GM21423 (cell line): ENCODE measurements around the gene OPN1MW3.
"Not testable (repeated sequence)": the region's sequence is repeated elsewhere in the genome, so short reads cannot be mapped to it uniquely, and the experiment has no call there.

Experiments used
- ATAC-seq: cut with Tn5 transposase; IDR thresholded peaks from one replicate; pipeline ENCODE4 v1.9.1; 2021; ENCODE audit warnings: mild to moderate bottlenecking, moderate library complexity; ENCODE audit not compliant: unreplicated experiment

OPN1MW3 gene

DNA sequence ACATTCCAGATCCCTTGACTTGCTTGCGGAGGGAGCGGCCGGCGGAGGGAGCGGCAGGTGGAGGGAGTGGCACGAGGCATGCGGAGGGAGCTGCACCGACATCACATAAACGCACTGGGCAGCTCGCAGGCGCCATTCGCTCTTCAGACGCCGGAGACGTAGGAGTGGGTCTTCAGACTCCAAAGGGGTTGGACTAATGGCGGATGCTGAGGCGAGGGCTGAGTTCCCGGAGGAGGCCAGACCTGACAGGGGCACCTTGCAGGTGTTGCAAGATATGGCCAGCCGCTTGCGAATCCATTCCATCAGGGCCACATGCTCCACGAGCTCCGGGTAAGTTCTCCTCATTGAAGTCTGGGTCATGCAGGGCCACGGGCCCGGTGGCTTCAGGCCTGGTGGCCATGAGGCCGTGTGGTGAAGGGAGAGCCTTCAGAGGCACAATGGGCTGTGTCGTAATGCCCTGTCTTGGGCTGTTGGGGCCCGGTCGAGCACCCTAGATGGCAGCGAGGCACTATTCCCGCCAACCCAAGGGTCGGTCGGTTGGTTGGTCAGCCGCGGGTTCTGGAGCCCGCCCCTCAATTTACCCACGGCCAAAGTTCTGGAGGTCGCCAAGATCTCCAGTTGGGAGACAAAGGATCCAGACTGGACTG, 38.4 kb downstream of the OPN1MW3 start, which contains the start of gene TKTL1:
TKTL1 (plus strand) TSS at position 132 of the 647 bp plus-strand sequence; CDS start at position 197, 65 bp downstream.
- ATAC-seq, result no peak

DNA sequence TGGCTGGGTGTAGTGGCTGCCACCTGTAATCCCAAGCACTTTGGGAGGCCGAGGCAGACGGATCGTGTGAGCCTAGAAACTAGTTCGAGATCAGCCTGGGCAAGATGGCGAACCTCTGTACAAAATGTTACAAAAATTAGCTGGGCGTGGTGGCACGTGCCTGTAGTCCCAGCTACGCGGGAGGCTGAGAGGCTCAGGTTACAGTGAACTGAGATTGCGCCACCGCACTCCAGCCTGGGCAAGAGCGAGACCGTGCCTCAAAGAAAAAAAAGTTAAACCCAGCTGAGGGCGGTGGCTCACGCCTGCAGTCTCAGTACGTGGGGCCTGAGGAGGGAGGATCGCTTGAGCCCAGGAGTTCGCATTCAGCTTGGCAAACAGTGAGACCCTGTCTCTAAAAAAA, 39.3 kb downstream of the OPN1MW3 start:
- no peak for ATAC-seq

GRCh38 chrX:154298312-154298711, 40.9 kb downstream of the OPN1MW3 start:
- no peak for ATAC-seq

GRCh38 chrX:154300816-154301215, 43.4 kb downstream of the OPN1MW3 start:
- no peak for ATAC-seq

- ATAC-seq, result not testable (repeated sequence)
Observed at GRCh38 chrX:154302998-154303397, 45.6 kb downstream of the OPN1MW3 start.

DNA sequence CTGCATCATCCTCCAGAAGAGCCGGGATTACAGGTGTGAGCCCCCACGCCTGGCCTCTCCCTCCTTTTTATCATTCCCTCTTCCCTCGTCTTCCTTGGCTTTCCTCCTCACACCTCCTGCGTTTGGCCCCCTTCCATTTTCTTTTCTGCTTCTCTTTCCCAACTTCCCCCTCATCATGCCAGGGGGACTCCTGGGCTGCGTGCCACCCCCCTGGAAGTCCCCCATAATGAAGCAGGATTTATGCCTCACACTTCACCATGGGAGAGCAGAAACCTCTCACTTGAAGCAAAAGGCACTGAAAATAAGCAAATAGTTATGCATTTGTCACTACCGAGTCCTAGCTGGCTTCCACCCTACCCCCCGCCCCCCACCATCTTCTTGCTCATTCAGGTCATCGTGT, 46.1 kb downstream of the OPN1MW3 start:
- no peak for ATAC-seq

DNA sequence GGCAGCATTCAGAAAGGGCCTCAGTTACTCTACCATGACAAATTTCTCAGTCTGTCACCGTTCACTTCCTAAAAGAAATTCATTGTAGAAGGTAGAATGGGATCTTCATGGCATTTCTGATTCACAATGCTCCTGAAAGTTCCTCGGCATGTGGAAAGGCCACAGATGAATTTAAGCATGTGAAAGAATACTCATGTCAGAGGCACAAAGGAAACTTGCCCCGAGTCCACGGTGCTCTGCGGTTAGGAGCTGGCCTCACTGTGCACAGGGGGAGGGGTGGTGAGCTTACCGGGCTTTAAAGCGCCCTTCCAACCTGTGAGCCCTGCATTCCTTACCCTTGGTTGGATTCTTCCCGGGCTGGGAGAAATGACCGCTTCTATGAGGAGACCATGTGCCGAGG, 47.5 kb downstream of the OPN1MW3 start:
- no peak for ATAC-seq

DNA sequence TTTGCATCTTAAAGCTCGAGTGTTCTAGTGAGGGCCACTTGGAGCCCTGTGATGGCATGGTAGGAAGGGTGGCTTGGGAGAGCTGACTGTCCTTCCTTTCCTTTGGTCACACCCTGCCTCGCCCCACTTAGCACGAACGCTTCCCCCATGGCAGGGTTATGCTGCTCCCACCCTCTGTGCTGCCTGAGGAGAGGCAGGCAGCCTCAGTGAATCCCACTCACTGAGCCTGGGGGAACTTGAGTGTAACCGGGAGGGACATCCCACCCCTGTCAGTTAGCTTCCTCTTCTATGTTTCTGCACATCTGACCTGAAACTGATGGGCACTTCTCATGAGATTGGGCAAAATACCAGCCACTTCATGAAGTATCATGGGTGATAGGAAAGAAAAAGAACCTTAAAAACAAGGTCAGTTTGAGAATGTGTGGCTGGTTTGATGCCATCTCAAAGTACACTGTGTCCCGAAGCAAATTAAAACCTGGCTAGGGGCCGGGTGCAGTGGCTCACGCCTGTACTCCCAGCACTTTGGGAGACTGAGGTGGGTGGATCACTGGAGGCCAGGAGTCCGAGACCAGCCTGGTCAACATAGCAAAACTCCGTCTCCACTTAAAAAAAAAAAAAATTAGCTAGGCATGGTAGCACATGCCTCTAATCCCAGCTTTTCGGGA, 48.3 kb downstream of the OPN1MW3 start:
- no peak for ATAC-seq

- no peak for ATAC-seq
Observed at GRCh38 chrX:154307202-154307601, 49.8 kb downstream of the OPN1MW3 start.

GRCh38 chrX:154308108-154308946, 50.9 kb downstream of the OPN1MW3 start:
- no peak for ATAC-seq

DNA sequence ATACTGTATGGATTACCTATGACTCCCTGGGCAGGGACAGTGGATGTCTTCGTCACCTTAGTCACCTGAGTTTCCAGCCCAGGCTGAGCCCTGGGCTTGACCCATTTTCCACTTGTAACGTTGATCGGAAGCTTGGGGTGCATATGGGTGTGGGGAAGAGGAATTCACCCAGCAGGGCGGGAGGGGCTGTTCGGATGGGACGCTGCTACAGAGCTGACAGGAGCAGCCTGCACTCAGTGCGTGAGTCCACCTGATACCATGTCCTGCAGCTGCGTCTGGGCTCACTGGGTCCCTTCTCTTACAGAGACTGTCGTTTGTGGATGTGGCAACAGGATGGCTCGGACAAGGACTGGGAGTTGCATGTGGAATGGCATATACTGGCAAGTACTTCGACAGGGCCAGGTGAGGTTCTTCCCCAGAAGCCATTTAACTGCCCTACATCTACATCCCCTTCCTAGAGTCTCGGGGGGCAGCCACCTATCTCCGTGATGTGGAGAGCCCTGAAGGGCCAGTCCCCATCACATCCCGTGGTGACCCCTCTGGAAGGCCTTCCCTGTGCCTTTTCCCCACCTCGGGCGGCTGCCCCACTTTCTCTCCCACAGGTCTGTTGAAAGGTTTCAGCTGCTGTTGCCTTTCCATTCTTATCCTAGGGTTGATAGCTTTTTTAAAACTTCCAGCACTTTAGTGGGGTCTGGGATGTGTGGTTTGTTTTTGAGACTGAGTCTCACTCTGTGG, 51.8 kb downstream of the OPN1MW3 start:
- ATAC-seq, result no peak

- ATAC-seq, result no peak
Observed at GRCh38 chrX:154310616-154311536, 53.5 kb downstream of the OPN1MW3 start.

DNA sequence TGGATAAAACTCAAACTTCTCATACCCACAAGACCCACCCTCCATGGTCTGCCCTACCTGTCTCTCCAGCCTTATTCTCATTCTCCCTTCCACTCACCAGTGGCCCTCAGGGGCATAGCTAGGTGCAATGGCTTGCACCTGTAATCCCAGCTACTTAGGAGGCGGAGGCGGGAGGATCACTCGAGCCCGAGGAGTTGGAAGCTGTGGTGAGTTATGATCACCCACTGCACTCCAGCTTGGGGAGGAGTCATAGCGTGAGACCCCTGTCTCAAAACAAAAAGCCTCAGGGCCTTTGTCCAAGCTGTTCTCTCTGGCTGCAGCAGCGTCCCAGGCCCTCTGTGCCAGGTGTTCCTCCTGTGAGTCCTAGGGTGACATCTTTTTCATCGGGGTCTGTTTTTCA, 54.7 kb downstream of the OPN1MW3 start:
- ATAC-seq, result no peak

GRCh38 chrX:154313147-154313546, 55.8 kb downstream of the OPN1MW3 start:
- ATAC-seq, result no peak

DNA sequence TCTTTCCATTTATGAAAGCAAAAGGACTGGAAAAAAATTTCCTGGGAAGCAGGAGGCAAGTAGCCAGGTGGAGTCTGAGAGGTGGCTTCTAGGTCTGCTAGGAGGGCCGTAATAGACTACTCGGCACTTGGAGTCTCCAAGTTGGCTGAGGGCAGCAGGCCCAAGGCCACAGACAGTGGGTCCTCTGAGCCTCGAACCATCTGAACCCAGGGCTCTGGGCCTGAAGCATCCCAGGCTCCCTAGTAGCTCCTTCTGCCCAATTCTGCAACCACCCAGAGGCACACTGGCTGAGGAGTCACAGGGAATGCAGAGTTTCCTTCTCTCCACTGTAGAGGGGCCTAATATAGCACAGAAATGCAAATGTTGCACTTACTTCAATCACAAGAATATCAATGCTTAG, 58.0 kb downstream of the OPN1MW3 start:
- ATAC-seq, result no peak

DNA sequence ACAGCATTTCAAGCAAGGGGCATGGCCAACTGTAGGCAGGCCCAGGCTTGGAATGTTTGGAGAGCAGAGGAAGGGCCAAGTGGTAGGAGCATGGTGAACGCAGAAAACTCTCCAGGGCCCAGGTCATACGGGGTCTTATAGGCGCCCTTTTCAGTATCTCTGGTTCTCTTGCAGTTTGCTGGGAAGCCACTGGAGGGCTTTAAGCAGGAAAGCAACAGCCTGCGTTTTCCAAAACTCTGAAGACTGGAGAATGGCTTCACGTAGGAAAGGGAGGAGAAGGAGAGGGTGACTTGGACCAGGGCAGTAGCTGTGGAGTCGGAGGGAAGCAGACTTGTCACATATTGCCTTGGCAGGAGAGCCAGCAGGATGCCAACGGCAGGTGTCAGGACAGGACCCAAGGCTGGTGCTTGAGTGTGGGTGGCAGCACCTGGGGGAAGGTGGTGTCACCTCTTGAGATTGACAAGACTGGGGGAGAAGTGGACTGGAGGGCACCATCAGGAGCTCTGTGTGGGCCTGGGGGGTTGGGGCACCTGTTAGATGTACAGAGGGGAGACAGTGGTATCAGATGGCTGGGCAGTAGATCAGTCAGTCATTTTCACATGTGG, 60.1 kb downstream of the OPN1MW3 start:
- ATAC-seq, result no peak

DNA sequence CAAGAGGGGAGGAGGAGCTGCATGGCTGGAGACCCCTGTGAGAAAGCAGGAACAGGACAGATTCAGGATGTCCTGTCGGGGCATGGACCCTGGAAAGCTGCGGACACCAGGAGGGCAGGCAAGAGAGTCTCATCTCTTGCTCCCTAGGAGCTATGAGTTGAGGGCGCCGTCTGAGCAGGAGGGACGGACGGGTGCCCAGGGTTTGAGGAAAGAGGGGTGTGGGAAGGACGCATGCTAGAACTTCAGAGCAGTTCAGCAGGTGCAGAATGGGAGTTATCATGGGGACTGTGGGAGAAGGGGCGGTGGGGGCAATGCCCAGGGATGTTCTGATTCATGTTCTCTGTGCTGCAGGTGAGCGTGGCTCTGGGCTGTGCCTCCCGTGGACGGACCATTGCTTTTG, 63.0 kb downstream of the OPN1MW3 start:
- ATAC-seq, result no peak
